ENCODE measurements around the gene PRDM16.

DNA sequence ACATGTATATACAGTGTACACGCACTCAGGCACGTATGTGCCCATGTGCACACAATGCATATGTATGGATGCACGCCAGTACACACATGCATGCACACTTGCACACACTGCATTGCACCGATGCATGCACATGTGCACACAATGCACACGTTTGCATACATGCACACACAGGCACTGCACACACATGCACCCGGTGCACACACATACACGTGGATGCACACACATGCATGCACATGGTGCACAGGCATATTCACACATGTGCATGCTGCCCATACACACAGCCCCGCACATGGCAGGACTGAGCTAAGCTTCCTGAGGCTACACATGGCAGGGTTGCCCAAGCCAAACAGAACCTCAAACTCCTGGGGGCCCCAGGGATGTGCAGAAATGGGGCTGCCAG is 405.0 kb downstream of the PRDM16 start:
- TF ChIP-seq, protein P1, sequence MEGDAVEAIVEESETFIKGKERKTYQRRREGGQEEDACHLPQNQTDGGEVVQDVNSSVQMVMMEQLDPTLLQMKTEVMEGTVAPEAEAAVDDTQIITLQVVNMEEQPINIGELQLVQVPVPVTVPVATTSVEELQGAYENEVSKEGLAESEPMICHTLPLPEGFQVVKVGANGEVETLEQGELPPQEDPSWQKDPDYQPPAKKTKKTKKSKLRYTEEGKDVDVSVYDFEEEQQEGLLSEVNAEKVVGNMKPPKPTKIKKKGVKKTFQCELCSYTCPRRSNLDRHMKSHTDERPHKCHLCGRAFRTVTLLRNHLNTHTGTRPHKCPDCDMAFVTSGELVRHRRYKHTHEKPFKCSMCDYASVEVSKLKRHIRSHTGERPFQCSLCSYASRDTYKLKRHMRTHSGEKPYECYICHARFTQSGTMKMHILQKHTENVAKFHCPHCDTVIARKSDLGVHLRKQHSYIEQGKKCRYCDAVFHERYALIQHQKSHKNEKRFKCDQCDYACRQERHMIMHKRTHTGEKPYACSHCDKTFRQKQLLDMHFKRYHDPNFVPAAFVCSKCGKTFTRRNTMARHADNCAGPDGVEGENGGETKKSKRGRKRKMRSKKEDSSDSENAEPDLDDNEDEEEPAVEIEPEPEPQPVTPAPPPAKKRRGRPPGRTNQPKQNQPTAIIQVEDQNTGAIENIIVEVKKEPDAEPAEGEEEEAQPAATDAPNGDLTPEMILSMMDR (IDR thresholded peaks at IDR 0.05), result no peak
- no peak for TF ChIP-seq POLR2A (IDR thresholded peaks at IDR 0.05)

Measured in thyroid gland (tissue), 4 donors.